HUES64 (cell line): ENCODE measurements around the gene RAPGEF5.

ENCODE experiments used
- H3K27ac ChIP-seq: 2 replicates; pipeline ENCODE4 v1.7.0; 2013; ENCODE audit warnings: low read depth, low read length, inconsistent platforms
- H3K27me3 ChIP-seq: 2 replicates; pipeline ENCODE4 v1.6.1; 2013; ENCODE audit warnings: mild to moderate bottlenecking, low read length; ENCODE audit not compliant: insufficient read depth
- H3K36me3 ChIP-seq: 2 replicates; pipeline ENCODE4 v1.6.1; 2013; ENCODE audit warnings: mild to moderate bottlenecking, low read length; ENCODE audit not compliant: insufficient read depth
- H3K4me1 ChIP-seq: 2 replicates; pipeline ENCODE4 v1.6.1; 2013; ENCODE audit warnings: mild to moderate bottlenecking, low read length, moderate library complexity; ENCODE audit not compliant: insufficient read depth
- H3K4me3 ChIP-seq: 2 replicates; pipeline ENCODE4 v1.5.1; 2013; ENCODE audit warnings: mild to moderate bottlenecking, low read length, moderate library complexity
- H3K9ac ChIP-seq: 2 replicates; pipeline ENCODE4 v1.6.1; 2013; ENCODE audit warnings: mild to moderate bottlenecking, low read depth, low read length
- H3K9me3 ChIP-seq: 2 replicates; pipeline ENCODE4 v1.6.1; 2013; ENCODE audit warnings: low read depth, low read length; ENCODE audit not compliant: insufficient read depth
- WGBS: fragments of 150-250, 120-280 bp; methylation state at CpG from one replicate; pipeline ENCODE4 v1.1.7; 2013; ENCODE audit warnings: missing lambda C conversion rate; 5-methylcytosine and 5-hydroxymethylcytosine counted together

The RAPGEF5 gene

DNA sequence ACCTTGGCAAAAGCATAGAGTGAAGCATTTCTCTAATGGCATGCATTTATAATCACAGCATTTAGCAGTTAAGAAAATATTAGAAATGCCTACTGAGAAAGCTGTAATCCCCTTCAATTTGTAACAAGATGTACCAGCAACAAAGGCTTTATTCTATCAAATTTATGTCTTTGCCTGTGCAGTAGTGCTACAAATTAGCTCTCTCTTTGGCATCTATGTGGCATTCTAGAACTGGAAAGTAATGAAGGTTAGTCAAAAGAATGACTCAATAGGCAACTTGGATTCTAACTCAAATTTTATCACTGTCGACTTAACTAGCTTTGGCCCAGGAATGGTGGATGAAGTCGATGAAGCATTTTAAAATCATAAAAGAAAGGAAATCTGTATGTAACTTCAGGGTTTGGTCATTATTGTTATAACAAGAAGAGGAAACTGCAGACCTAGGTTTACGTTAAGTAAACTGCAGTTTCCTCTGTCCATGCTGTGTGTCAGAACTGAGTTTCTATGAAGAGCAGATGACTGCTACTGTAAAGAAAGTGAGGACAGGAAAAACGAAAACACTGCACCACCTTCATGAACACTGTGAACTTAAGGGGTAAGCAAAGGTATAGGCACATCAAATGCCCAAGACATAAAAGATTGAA is 140.0 kb downstream of the RAPGEF5 start:
- no peaks in the 10 kb centered on the region; the same call in 1 of the 2 replicates for H3K36me3 ChIP-seq
- H3K9me3 ChIP-seq, result no peaks in the 10 kb centered on the region
- peaks cover 8% of the 10 kb centered on the region for H3K4me1 ChIP-seq
- no peak overlapping the region for H3K27ac ChIP-seq
- H3K27me3 ChIP-seq, result no peaks in the 10 kb centered on the region
- no peak overlapping the region for H3K4me3 ChIP-seq
- WGBS, result 96% methylated on average over 4 of the region's 4 CpGs
- H3K9ac ChIP-seq, result no peak overlapping the region

DNA sequence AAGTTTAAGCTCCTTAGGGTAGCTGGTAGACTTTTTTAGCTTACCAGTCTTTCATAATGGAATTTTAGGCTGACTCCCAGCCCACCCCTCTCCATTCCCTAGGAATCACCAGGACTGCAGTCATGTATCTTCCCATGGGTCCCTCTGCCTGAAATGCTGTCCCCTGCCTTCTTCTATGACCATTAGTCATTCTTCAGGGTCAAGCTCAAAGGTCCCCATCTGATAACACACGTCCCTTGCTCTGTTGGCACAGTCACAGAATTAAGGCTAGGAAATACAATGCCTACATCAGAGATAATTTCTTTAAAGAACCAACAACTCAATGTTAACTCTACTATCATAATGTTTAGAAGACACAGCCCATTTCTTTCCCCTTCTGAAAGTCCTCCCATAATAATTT is 140.6 kb downstream of the RAPGEF5 start:
- Histone ChIP-seq H3K27ac (no peak overlapping the region), H3K9ac (no peak overlapping the region), H3K4me1 (peaks cover 8% of the 10 kb centered on the region), H3K36me3 (no peaks in the 10 kb centered on the region; the same call in 1 of the 2 replicates), H3K9me3 (no peaks in the 10 kb centered on the region), H3K4me3 (no peak overlapping the region), H3K27me3 (no peaks in the 10 kb centered on the region)
- 79% methylated on average over 1 of the region's 1 CpG for WGBS

DNA sequence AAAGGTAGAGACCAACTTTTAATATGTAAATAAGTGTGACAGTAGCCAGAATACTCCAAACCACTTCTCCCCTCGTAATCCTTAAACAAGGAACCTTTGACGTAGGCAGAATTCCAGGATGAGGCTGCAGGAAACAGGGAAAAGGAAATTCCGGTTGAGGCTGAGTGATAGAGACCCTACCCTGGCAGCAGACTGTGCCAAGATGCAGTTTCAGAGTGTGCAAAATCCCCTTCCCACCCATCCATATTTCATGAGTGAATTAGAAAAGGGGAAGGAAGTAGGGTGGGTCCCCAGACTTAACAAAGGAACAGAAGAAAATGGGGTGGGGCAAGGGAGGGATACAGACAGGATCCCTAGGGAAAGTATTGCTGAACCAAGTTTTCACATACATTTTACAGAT is 143.0 kb downstream of the RAPGEF5 start:
- H3K4me3 ChIP-seq, result no peak overlapping the region
- no peaks in the 10 kb centered on the region for H3K9me3 ChIP-seq
- H3K9ac ChIP-seq, result no peak overlapping the region
- H3K27ac ChIP-seq, result no peak overlapping the region
- H3K27me3 ChIP-seq, result no peaks in the 10 kb centered on the region
- no peaks in the 10 kb centered on the region; the same call in 1 of the 2 replicates for H3K36me3 ChIP-seq
- 63% methylated on average over 3 of the region's 3 CpGs for WGBS
- H3K4me1 ChIP-seq, result peaks cover 26% of the 10 kb centered on the region

DNA sequence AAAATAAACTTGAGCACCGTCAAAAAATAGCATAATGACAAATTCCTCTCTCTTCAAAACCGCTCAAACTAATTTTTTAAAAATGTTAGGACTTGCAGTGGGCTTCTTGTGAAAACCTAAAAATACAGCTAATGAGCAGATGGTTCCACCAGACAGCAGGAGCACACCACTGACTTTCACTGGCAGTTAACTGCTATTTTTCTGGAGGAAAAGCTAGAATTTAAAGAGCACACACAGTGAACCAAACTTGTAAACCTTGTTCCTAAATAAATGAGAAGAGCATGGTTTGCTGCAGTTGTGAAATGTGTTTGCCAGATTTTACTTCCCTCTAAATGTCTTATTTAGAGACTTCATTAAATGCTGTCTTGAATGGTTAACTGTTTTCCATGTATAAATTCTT is 143.9 kb downstream of the RAPGEF5 start:
- Histone ChIP-seq H3K4me1 (peaks cover 26% of the 10 kb centered on the region), H3K4me3 (no peak overlapping the region), H3K9me3 (no peaks in the 10 kb centered on the region), H3K27me3 (no peaks in the 10 kb centered on the region), H3K36me3 (no peaks in the 10 kb centered on the region), H3K9ac (no peak overlapping the region), H3K27ac (no peak overlapping the region)
- WGBS, result 100% methylated on average over 2 of the region's 2 CpGs

DNA sequence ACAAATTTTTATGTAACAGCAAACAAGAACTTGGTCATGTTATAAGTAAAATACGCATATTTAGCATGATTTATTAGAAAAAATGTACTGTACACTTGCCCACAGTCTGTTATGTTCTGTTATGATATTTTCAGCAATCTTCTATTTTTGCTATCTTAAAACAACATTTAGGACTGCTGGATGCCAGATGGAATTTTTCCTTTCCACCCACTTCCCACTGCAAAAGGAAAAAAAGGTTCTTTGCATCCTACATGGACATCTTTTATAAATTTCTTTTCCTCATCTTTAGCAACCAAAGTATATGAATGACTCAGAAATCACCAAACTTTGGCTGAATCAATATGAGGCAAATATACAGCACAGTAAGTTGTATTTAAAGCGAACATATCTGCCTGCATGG is 146.0 kb downstream of the RAPGEF5 start:
- no CpG with 5 or more reads among the region's 2 CpGs for WGBS
- H3K9ac ChIP-seq, result no peak overlapping the region
- H3K27me3 ChIP-seq, result no peaks in the 10 kb centered on the region
- no peak overlapping the region for H3K27ac ChIP-seq
- H3K9me3 ChIP-seq, result no peaks in the 10 kb centered on the region
- H3K4me3 ChIP-seq, result no peak overlapping the region
- H3K4me1 ChIP-seq, result peaks cover 26% of the 10 kb centered on the region
- H3K36me3 ChIP-seq, result no peaks in the 10 kb centered on the region

DNA sequence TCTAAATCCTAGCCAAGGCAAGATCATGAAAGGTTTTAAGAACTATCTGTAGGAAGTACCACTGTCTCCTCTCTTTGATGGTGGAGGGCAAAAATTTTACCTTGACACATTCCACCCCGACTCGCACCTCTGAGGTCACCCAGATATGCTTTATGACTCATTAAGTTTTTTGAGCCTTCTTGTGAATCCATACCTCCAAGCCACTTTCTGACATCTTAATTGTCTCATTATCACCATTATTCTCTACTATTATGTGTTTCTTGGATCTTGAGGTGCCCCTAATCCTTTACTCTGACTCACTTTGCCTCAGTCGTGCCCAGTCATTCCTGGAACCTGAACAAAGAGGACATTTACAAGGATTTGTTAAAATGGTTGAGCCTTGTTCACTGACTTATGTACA is 146.6 kb downstream of the RAPGEF5 start:
- WGBS, result 85% methylated on average over 2 of the region's 3 CpGs
- Histone ChIP-seq H3K9me3 (no peaks in the 10 kb centered on the region), H3K36me3 (no peaks in the 10 kb centered on the region), H3K27me3 (no peaks in the 10 kb centered on the region), H3K9ac (no peak overlapping the region), H3K27ac (no peak overlapping the region), H3K4me1 (peaks cover 26% of the 10 kb centered on the region), H3K4me3 (no peak overlapping the region)

DNA sequence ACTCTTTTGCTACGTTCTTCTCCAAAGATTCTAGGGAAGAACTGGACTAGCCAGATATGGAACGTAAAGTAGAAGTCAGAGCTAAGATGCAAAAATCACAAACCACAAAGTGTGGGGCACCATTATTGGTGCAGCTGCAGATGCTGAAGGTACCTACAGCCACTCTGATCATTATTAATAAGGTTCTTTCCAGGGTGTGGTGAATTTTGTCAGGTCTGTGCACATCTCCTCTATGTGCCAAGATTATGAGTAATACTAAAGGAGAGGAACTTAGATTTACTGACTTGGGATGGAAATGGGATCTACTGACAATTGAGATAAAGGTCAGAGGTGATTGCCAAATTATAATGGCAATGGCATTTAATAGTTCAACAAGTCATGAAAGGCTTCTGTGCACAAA is 148.2 kb downstream of the RAPGEF5 start:
- Histone ChIP-seq H3K36me3 (no peaks in the 10 kb centered on the region), H3K9me3 (no peaks in the 10 kb centered on the region), H3K4me1 (peaks cover 17% of the 10 kb centered on the region; the same call in 1 of the 2 replicates), H3K9ac (no peak overlapping the region), H3K27me3 (no peaks in the 10 kb centered on the region), H3K4me3 (no peak overlapping the region), H3K27ac (no peak overlapping the region)
- 97% methylated on average over 2 of the region's 2 CpGs for WGBS

DNA sequence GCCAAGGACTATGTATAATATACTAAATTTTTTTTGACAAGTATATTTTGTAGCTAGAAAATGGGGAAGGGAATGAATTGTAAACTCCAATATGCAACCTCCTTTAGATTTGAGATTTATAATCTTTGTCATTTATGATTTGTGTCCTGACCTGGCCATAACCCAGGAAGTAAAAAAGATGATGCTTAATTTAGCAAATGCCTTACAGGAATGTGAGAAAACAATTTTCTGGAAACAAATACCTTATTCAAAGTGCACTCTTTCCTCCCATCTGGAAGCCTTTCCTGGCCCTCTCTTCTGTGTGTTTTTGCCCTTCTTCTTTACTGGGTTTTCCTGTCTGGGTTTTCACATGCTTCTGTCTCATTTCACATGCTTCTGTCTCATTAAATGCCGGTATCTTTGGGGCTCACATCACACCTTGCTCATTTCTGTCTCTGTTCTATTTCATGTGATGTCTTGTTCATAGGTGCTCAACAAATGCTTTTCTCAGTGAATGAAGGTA is 149.2 kb downstream of the RAPGEF5 start:
- WGBS, result 100% methylated on average over 1 of the region's 1 CpG
- Histone ChIP-seq H3K4me3 (no peak overlapping the region), H3K27me3 (no peaks in the 10 kb centered on the region), H3K9ac (no peak overlapping the region), H3K9me3 (no peaks in the 10 kb centered on the region), H3K4me1 (peaks cover 17% of the 10 kb centered on the region; the same call in 1 of the 2 replicates), H3K36me3 (no peaks in the 10 kb centered on the region), H3K27ac (no peak overlapping the region)

DNA sequence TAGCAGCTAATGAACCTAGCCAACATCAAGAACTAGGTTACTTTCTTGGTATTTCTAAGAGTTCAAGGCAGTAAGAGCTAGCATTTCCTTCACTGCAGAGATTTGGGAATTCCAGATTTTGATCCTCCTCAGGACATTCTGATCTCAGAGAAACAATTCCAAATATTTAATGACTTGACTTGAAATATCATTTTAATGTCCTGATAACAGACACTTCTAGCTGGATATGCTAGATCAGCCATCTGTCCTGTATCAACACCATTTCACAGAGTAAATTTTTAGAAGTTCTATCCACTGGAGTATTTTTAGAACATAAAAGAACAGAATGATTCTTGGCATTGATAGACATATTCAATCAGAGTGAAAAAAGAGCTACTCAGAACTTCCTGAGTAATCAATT is 151.3 kb downstream of the RAPGEF5 start:
- Histone ChIP-seq H3K4me1 (peaks cover 13% of the 10 kb centered on the region; the same call in 1 of the 2 replicates), H3K36me3 (no peaks in the 10 kb centered on the region), H3K27me3 (no peaks in the 10 kb centered on the region), H3K9me3 (no peaks in the 10 kb centered on the region), H3K4me3 (no peak overlapping the region), H3K9ac (no peak overlapping the region), H3K27ac (no peak overlapping the region)

DNA sequence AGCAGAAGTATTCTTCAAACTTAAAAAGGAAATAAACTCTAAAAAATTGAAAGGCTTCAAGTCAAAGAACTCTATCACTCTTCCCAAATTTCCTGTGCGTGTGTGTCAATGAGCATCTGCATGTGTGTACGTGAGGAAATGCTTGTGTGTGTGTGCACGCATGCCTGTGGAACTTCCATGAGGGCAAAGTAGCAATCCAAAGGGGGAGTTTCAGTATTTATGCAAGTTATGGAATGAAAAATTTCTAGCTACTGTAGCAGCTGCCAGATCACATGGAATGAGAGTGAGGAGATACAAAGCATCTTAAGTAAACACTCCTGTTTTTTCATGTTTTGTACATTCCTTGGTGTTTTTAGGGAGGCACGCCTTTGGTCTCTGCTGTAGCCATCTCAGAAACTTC is 152.6 kb downstream of the RAPGEF5 start:
- Histone ChIP-seq H3K4me3 (no peak overlapping the region), H3K4me1 (peaks cover under 1% of the 10 kb centered on the region; the same call in 1 of the 2 replicates), H3K9me3 (no peaks in the 10 kb centered on the region), H3K27ac (no peak overlapping the region), H3K27me3 (no peaks in the 10 kb centered on the region), H3K36me3 (no peaks in the 10 kb centered on the region), H3K9ac (no peak overlapping the region)
- WGBS, result 96% methylated on average over 4 of the region's 4 CpGs

DNA sequence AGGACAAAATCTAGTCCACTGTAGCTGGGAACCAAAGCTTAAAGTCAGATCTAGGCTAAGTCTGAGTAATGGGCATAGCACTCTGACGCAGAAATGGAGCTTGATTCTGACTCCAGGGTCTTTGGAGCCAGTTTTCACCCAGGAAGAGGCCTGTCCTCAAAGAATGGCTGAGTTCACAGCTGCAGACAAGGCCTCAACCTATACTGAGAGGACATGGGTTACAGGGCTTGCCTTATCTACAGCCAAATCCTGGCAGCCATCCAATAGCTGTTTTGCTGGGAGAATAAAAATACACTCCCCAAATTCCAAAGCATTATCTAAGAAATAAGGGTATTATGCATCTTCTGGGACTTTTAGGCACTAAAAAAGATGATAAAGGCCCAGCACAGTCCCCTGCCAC is 154.8 kb downstream of the RAPGEF5 start:
- Histone ChIP-seq H3K27ac (no peak overlapping the region), H3K27me3 (peaks cover 9% of the 10 kb centered on the region), H3K9me3 (no peaks in the 10 kb centered on the region), H3K4me3 (no peak overlapping the region), H3K36me3 (no peaks in the 10 kb centered on the region), H3K4me1 (no peaks in the 10 kb centered on the region), H3K9ac (no peak overlapping the region)
- whole genome bisulfite sequencing, result 99% methylated on average over 1 of the region's 1 CpG
